HCT116 (cell line): Measurements from ENCODE around the gene MT1X. TPM values are rescaled to one million over a fixed set of nuclear protein-coding genes. Genes with fewer than 3 reads are reported as not detected.

ENCODE experiments used
- ATAC-seq: fragments of 200-7000 bp; cut with Tn5 transposase; 2 replicates; pipeline ENCODE4 v1.9.1; 2020; ENCODE audit warnings: mild to moderate bottlenecking, moderate library complexity
- BruUV-seq: library from RNA; stranded (reverse); fragments of 400-500 nt; replicated peaks from 2 replicates; lab custom pipeline; 2021; lab: Mats Ljungman, UMichigan
- CTCF ChIA-PET: fragments of 300-600 bp; sonication (Branson Sonifier 250); formaldehyde crosslinking; loops from one replicate; lab custom pipeline; 2021; ENCODE audit warnings: antibody characterized with exemption; lab: Charles Lee
- POLR2A ChIA-PET: fragments of 300-600, 350-600 bp; sonication (Branson Sonifier 250); formaldehyde crosslinking; loops from one replicate; lab custom pipeline; 2021; ENCODE audit warnings: antibody characterized with exemption; lab: Charles Lee
- RAD21 ChIA-PET, 2 experiments: fragments of 300-600 bp; sonication (Branson Sonifier 250); formaldehyde crosslinking; loops; one replicate each; lab custom pipeline; 2023; ENCODE audit warnings: low total read pairs in 2 of 2; ENCODE audit not compliant: uncharacterized antibody in 2 of 2, unreplicated experiment in 2 of 2, low non-redundant PET in 1 of 2; lab: Charles Lee
- DNase-seq: peaks from one replicate; pipeline ENCODE4 v3.0.0-alpha.2; 2010; ENCODE audit warnings: low read depth, low spot score
- H2AFZ ChIP-seq: fragments of 200-600 bp; shearing (Covaris generic), sonication (generic); 2 replicates; pipeline ENCODE4 v1.6.1; 2017; ENCODE audit warnings: low read depth, mixed run types, mixed read lengths, antibody characterized with exemption, low read length; ENCODE audit not compliant: poor library complexity, severe bottlenecking
- H3K27ac ChIP-seq: 2 replicates; pipeline ENCODE4 v1.5.1; 2012; ENCODE audit warnings: low read depth, low read length
- H3K27me3 ChIP-seq: fragments of 200-600 bp; sonication (generic); 2 replicates; pipeline ENCODE4 v1.6.1; 2016; ENCODE audit warnings: mixed run types, low read length, mixed read lengths; ENCODE audit not compliant: insufficient read depth
- H3K36me3 ChIP-seq, 2 experiments: fragments of 200-500 bp in 1 of 2; fragments of 200-600 bp in 1 of 2; sonication (Bioruptor generic) in 1 of 2; sonication (generic) in 1 of 2; 2 replicates each; pipeline versions ENCODE4 v1.5.1 to v1.6.1; 2014 to 2016; ENCODE audit warnings: low read length in 2 of 2, inconsistent platforms in 1 of 2, mixed read lengths in 1 of 2, mixed run types in 1 of 2; ENCODE audit not compliant: insufficient read depth in 2 of 2, control insufficient read depth in 1 of 2
- H3K4me1 ChIP-seq, 2 experiments: fragments of 200-600 bp in 1 of 2; sonication (generic) in 1 of 2; 2 replicates each; pipeline versions ENCODE4 v1.5.1 to v1.6.1; 2012 to 2017; ENCODE audit warnings: low read length in 2 of 2, inconsistent platforms in 1 of 2, mild to moderate bottlenecking in 1 of 2, mixed read lengths in 1 of 2, mixed run types in 1 of 2, moderate library complexity in 1 of 2; ENCODE audit not compliant: insufficient read depth in 2 of 2, control insufficient read depth in 1 of 2
- H3K4me2 ChIP-seq: fragments of 200-600 bp; sonication (generic); 2 replicates; pipeline ENCODE4 v1.6.1; 2017; ENCODE audit warnings: mixed run types, low read length, mixed read lengths
- H3K4me3 ChIP-seq, 2 experiments: fragments of 200-600 bp in 1 of 2; sonication (generic) in 1 of 2; replicated peaks in 1 of 2; 2 replicates each; pipeline ENCODE4 v1.5.1; 2011 to 2016; ENCODE audit warnings: low read length in 2 of 2, control low read depth in 1 of 2, low read depth in 1 of 2, mild to moderate bottlenecking in 1 of 2, mixed read lengths in 1 of 2, mixed run types in 1 of 2
- H3K79me2 ChIP-seq: fragments of 200-600 bp; sonication (generic); 2 replicates; pipeline ENCODE4 v1.6.1; 2017; ENCODE audit warnings: mild to moderate bottlenecking, mixed run types, low read length, moderate library complexity, mixed read lengths; ENCODE audit not compliant: insufficient read depth
- H3K9ac ChIP-seq: fragments of 200-600 bp; sonication (generic); 2 replicates; pipeline ENCODE4 v1.6.1; 2016; ENCODE audit warnings: low read length, mixed read lengths
- H3K9me2 ChIP-seq: fragments of 200-600 bp; sonication (generic), shearing (Covaris generic); 2 replicates; pipeline ENCODE4 v1.6.1; 2017; ENCODE audit warnings: mixed run types, mild to moderate bottlenecking, moderate library complexity; ENCODE audit not compliant: insufficient read depth
- H3K9me3 ChIP-seq, 2 experiments: fragments of 200-500 bp in 1 of 2; fragments of 200-600 bp in 1 of 2; sonication (Bioruptor generic) in 1 of 2; sonication (generic) in 1 of 2; 2 replicates each; pipeline ENCODE4 v1.6.1; 2014 to 2017; ENCODE audit warnings: low read length in 2 of 2, mixed read lengths in 2 of 2, inconsistent platforms in 1 of 2, low read depth in 1 of 2, mild to moderate bottlenecking in 1 of 2, mixed run types in 1 of 2, moderate library complexity in 1 of 2; ENCODE audit not compliant: control insufficient read depth in 1 of 2, insufficient read depth in 1 of 2
- H4K20me1 ChIP-seq: fragments of 200-600 bp; sonication (generic), shearing (Covaris generic); 2 replicates; pipeline ENCODE4 v1.6.1; 2017; ENCODE audit warnings: mixed run types, mild to moderate bottlenecking, moderate library complexity; ENCODE audit not compliant: insufficient read depth
- ATF3 ChIP-seq: IDR thresholded peaks from 2 replicates; pipeline ENCODE4 v1.6.1; 2012
- CBX3 ChIP-seq: IDR thresholded peaks from 2 replicates; pipeline ENCODE4 v1.6.1; 2012; ENCODE audit warnings: low read depth
- CTCF ChIP-seq, 3 experiments: fragments of 200-600 bp in 1 of 3; sonication (generic) in 1 of 3; IDR thresholded peaks in 2 of 3; conservative IDR thresholded peaks in 1 of 3; 2 replicates each; pipeline ENCODE4 v1.5.1; 2012 to 2017; ENCODE audit warnings: low read depth in 2 of 3, low read length in 2 of 3, antibody characterized with exemption in 1 of 3, borderline replicate concordance in 1 of 3, control low read depth in 1 of 3, mild to moderate bottlenecking in 1 of 3, mixed read lengths in 1 of 3, mixed run types in 1 of 3, moderate library complexity in 1 of 3; ENCODE audit not compliant: insufficient read depth in 1 of 3
- EGR1 ChIP-seq: IDR thresholded peaks from 2 replicates; pipeline ENCODE4 v1.6.1; 2012; ENCODE audit warnings: low read depth
- ELF1 ChIP-seq: IDR thresholded peaks from 2 replicates; pipeline ENCODE4 v1.6.1; 2012; ENCODE audit warnings: low read depth, borderline replicate concordance
- EZH2 ChIP-seq: fragments of 200-600 bp; sonication (generic); IDR thresholded peaks from 2 replicates; pipeline ENCODE4 v1.6.1; 2017; ENCODE audit warnings: antibody characterized with exemption, mixed run types
- EZH2phosphoT487 ChIP-seq: fragments of 200-600 bp; IDR thresholded peaks from 2 replicates; pipeline ENCODE4 v1.6.1; 2018; ENCODE audit warnings: antibody characterized with exemption, borderline replicate concordance
- FOSL1 ChIP-seq: IDR thresholded peaks from 2 replicates; pipeline ENCODE4 v1.6.1; 2012; ENCODE audit warnings: low read depth
- JUND ChIP-seq: IDR thresholded peaks from 2 replicates; pipeline ENCODE4 v1.6.1; 2012
- POLR2A ChIP-seq: IDR thresholded peaks from 2 replicates; pipeline ENCODE4 v1.7.0; 2011; ENCODE audit warnings: borderline replicate concordance; ENCODE audit not compliant: insufficient read depth, insufficient read length; ENCODE audit errors: extremely low read depth
- POLR2AphosphoS5 ChIP-seq: IDR thresholded peaks from 2 replicates; pipeline ENCODE4 v1.6.1; 2011; ENCODE audit warnings: mild to moderate bottlenecking, low read depth, low read length, moderate library complexity
- REST ChIP-seq: IDR thresholded peaks from 2 replicates; pipeline ENCODE4 v1.6.1; 2012; ENCODE audit warnings: low read depth
- SIN3A ChIP-seq: IDR thresholded peaks from 2 replicates; pipeline ENCODE4 v1.6.1; 2012; ENCODE audit warnings: low read depth
- SRF ChIP-seq: IDR thresholded peaks from 2 replicates; pipeline ENCODE4 v1.6.1; 2012; ENCODE audit warnings: low read depth
- TCF7L2 ChIP-seq: IDR thresholded peaks from 2 replicates; pipeline ENCODE4 v1.7.0; 2011; ENCODE audit warnings: borderline replicate concordance, inconsistent platforms; ENCODE audit not compliant: insufficient read depth, insufficient read length; ENCODE audit errors: extremely low read depth
- YY1 ChIP-seq: IDR thresholded peaks from 2 replicates; pipeline ENCODE4 v1.6.1; 2011; ENCODE audit warnings: low read length, low read depth, moderate library complexity, mild to moderate bottlenecking; ENCODE audit not compliant: insufficient replicate concordance; ENCODE audit errors: extremely low read depth
- ZNF274 ChIP-seq: fragments of 200-500 bp; sonication (Bioruptor generic); IDR thresholded peaks from 2 replicates; pipeline ENCODE4 v1.6.1; 2014; ENCODE audit warnings: mild to moderate bottlenecking, low read depth, low read length, inconsistent platforms
- intact Hi-C: fragments of 100-400 bp; cut with micrococcal nuclease; formaldehyde crosslinking; loops from 2 replicates; pipeline ENCODE4 v1.10.0; 2022
- total RNA-seq: library from RNA; stranded (reverse); gene quantifications from one replicate; pipeline ENCODE4 v1.2.1, GENCODE V29; 2021; ENCODE audit not compliant: unreplicated experiment

Gene MT1X
- total RNA-seq, 1 experiment from 2014 or later: 50.2 TPM

- Histone ChIP-seq H3K9me3 (no peaks in the 10 kb centered on the region), H3K27ac (no peak overlapping the region), H3K9ac (no peak overlapping the region), H3K36me3 (no peaks in the 10 kb centered on the region), H3K4me3 (no peak overlapping the region), H2AFZ (no peak overlapping the region), H3K27me3 (no peaks in the 10 kb centered on the region), H4K20me1 (no peaks in the 10 kb centered on the region), H3K4me1 (no peaks in the 10 kb centered on the region), H3K4me2 (no peak overlapping the region), H3K79me2 (no peaks in the 10 kb centered on the region), H3K9me2 (no peaks in the 10 kb centered on the region)
- BruUV-seq: no TSS peak
- no peak for ATAC-seq
- intact Hi-C loops: no loop called here
- TF ChIP-seq POLR2A (no peak), EZH2 (no peak), EZH2phosphoT487 (no peak), ELF1 (no peak), CTCF (IDR thresholded peaks at IDR 0.05 in 2 of 3, conservative IDR thresholded peaks at IDR 0.05 in 1 of 3; ENCODE audit: borderline replicate concordance in 1 of 3, insufficient read depth in 1 of 3, low read depth in 2 of 3, low read length in 2 of 3) (no peak), TCF7L2 (no peak), JUND (no peak), ATF3 (no peak), SRF (no peak), REST (no peak), POLR2AphosphoS5 (no peak), EGR1 (no peak), FOSL1 (no peak), CBX3 (no peak), ZNF274 (no peak), YY1 (no peak), SIN3A (no peak)
- RAD21 ChIA-PET: no interaction called here
- CTCF ChIA-PET: no interaction called here
- POLR2A ChIA-PET: no interaction called here
- no peak for DNase-seq
Observed at GRCh38 chr16:56722200-56722842, 40.1 kb downstream of the MT1X start.
